Progenitor cell of endocrine pancreas (in vitro differentiated cells): Measurements from ENCODE around the gene NR1I2. TPM values are rescaled to one million over a fixed set of nuclear protein-coding genes. Genes with fewer than 3 reads are reported as not detected.
A peak's percentile ranks its signal among the peaks of the same experiment; 100 is the strongest.

Source experiments
- DNase-seq: peaks from one replicate; pipeline ENCODE4 v3.0.0; 2021; ENCODE audit warnings: low spot score; ENCODE audit not compliant: unreplicated experiment
- H3K27ac Mint-ChIP-seq: 2 replicates; pipeline ENCODE4 v1.8.0; 2021; ENCODE audit warnings: mild to moderate bottlenecking, moderate library complexity, mixed read lengths
- H3K27me3 Mint-ChIP-seq: 2 replicates; pipeline ENCODE4 v1.8.0; 2021; ENCODE audit warnings: mixed read lengths
- H3K36me3 Mint-ChIP-seq: 2 replicates; pipeline ENCODE4 v1.8.0; 2022; ENCODE audit warnings: mixed read lengths; ENCODE audit not compliant: insufficient read depth
- H3K4me1 Mint-ChIP-seq: 2 replicates; pipeline ENCODE4 v1.8.0; 2021; ENCODE audit warnings: low read depth, mixed read lengths
- H3K4me3 Mint-ChIP-seq: 2 replicates; pipeline ENCODE4 v1.8.0; 2021; ENCODE audit warnings: low read depth, mild to moderate bottlenecking, moderate library complexity, mixed read lengths
- H3K9me3 Mint-ChIP-seq: 2 replicates; pipeline ENCODE4 v1.8.0; 2021; ENCODE audit warnings: low read depth, mixed read lengths
- CTCF ChIP-seq: fragments of 200-600 bp; sonication (generic); IDR thresholded peaks from one replicate; pipeline ENCODE4 v1.5.0; 2021; ENCODE audit warnings: antibody characterized with exemption, mild to moderate bottlenecking; ENCODE audit not compliant: unreplicated experiment
- total RNA-seq: library from RNA; stranded (reverse); gene quantifications from 2 replicates; pipeline ENCODE4 v1.2.1, GENCODE V29; 2021

NR1I2 gene
- total RNA-seq, 1 donor from 2014 or later = 0.62 TPM

GRCh38 chr3:119795849-119796248 is 13.9 kb downstream of the NR1I2 start:
- Mint-ChIP-seq H3K4me1 (peaks cover 18% of the 10 kb centered on the region), H3K36me3 (no peaks in the 10 kb centered on the region), H3K9me3 (no peaks in the 10 kb centered on the region), H3K27ac (no peak overlapping the region), H3K4me3 (no peak overlapping the region), H3K27me3 (no peaks in the 10 kb centered on the region)
- no peak for DNase-seq
- no peak for TF ChIP-seq CTCF

GRCh38 chr3:119796368-119796767 is 14.5 kb downstream of the NR1I2 start:
- TF ChIP-seq CTCF = no peak
- Mint-ChIP-seq H3K27ac (no peak overlapping the region), H3K4me1 (peaks cover 18% of the 10 kb centered on the region), H3K9me3 (no peaks in the 10 kb centered on the region), H3K27me3 (no peaks in the 10 kb centered on the region), H3K4me3 (no peak overlapping the region), H3K36me3 (no peaks in the 10 kb centered on the region)
- DNase-seq = no peak

- Mint-ChIP-seq H3K27ac (no peak overlapping the region), H3K36me3 (no peaks in the 10 kb centered on the region), H3K4me1 (peaks cover 18% of the 10 kb centered on the region), H3K4me3 (no peak overlapping the region), H3K27me3 (no peaks in the 10 kb centered on the region), H3K9me3 (no peaks in the 10 kb centered on the region)
- no peak for TF ChIP-seq CTCF
- no peak for DNase-seq
Measured at GRCh38 chr3:119796785-119797184, 14.9 kb downstream of the NR1I2 start.

GRCh38 chr3:119800844-119801243 is 18.9 kb downstream of the NR1I2 start:
- Mint-ChIP-seq H3K27ac (no peak overlapping the region), H3K4me3 (no peak overlapping the region), H3K9me3 (no peaks in the 10 kb centered on the region), H3K36me3 (no peaks in the 10 kb centered on the region), H3K4me1 (peaks cover 8% of the 10 kb centered on the region), H3K27me3 (no peaks in the 10 kb centered on the region)
- TF ChIP-seq CTCF = no peak
- no peak for DNase-seq

GRCh38 chr3:119808244-119808643 is 26.3 kb downstream of the NR1I2 start:
- no peak overlapping the region for H3K4me3 Mint-ChIP-seq
- peak; percentile 28 for TF ChIP-seq CTCF
- H3K9me3 Mint-ChIP-seq = no peaks in the 10 kb centered on the region
- H3K36me3 Mint-ChIP-seq = no peaks in the 10 kb centered on the region
- DNase-seq = no peak
- no peaks in the 10 kb centered on the region for H3K27me3 Mint-ChIP-seq
- no peaks in the 10 kb centered on the region for H3K4me1 Mint-ChIP-seq
- no peak overlapping the region for H3K27ac Mint-ChIP-seq
